Measurements from ENCODE around the gene MPDU1.

- TF ChIP-seq CTCF (IDR thresholded peaks at IDR 0.05; ENCODE audit: low read depth, low read length, missing input control): no peak
- TF ChIP-seq RAD21 (IDR thresholded peaks at IDR 0.05): no peak
- TF ChIP-seq ZBTB33 (IDR thresholded peaks at IDR 0.05): no peak
- TF ChIP-seq YY1 (IDR thresholded peaks at IDR 0.05): no peak
- TF ChIP-seq MAX (IDR thresholded peaks at IDR 0.05): no peak
- TF ChIP-seq GABPA (IDR thresholded peaks at IDR 0.05 in 1 of 2, conservative IDR thresholded peaks at IDR 0.05 in 1 of 2): no peak
- TF ChIP-seq TAF1 (conservative IDR thresholded peaks at IDR 0.05): no peak
- TF ChIP-seq JUND (IDR thresholded peaks at IDR 0.05): no peak
- TF ChIP-seq FOXA1 (IDR thresholded peaks at IDR 0.05): no peak
- TF ChIP-seq EGR1 (IDR thresholded peaks at IDR 0.05; ENCODE audit: low read depth in 2 of 2): no peak
- no peak for TF ChIP-seq REST (IDR thresholded peaks at IDR 0.05)
These were observed 42.7 kb downstream of the MPDU1 start for GRCh38 chr17:7626307-7626706.
